HepG2 (cell line): Measurements from ENCODE around the gene FAM131C.

ENCODE experiments used
- CTCF ChIP-seq: sonication (generic); formaldehyde crosslinking; IDR thresholded peaks from 2 replicates; pipeline ENCODE4 v1.5.0; 2020; ENCODE audit warnings: mild to moderate bottlenecking, missing genetic modification reagents, moderate library complexity
- HMG20B ChIP-seq: conservative IDR thresholded peaks from 2 replicates; pipeline ENCODE4 v1.6.1; 2016; ENCODE audit warnings: missing genetic modification reagents, missing compliant biosample characterization
- RARA ChIP-seq: IDR thresholded peaks from 2 replicates; pipeline ENCODE4 v1.6.1; 2016; ENCODE audit warnings: missing genetic modification reagents, missing compliant biosample characterization
- ZBTB26 ChIP-seq: IDR thresholded peaks from 2 replicates; pipeline ENCODE4 v1.6.1; 2016; ENCODE audit warnings: missing compliant biosample characterization, missing genetic modification reagents, borderline replicate concordance
- ZFP36L2 ChIP-seq: sonication (generic); formaldehyde crosslinking; IDR thresholded peaks from 2 replicates; pipeline ENCODE4 v1.4.0; 2020; ENCODE audit warnings: missing genetic modification reagents
- ZFP41 ChIP-seq: sonication (generic); formaldehyde crosslinking; IDR thresholded peaks from 2 replicates; pipeline ENCODE4 v1.4.0; 2020; ENCODE audit warnings: mild to moderate bottlenecking, missing genetic modification reagents, borderline replicate concordance

- TF ChIP-seq ZBTB26 (CRISPR knock-in tag) (no peak), ZFP41 (no peak), HMG20B (no peak), CTCF (no peak), RARA (CRISPR knock-in tag) (no peak), ZFP36L2 (CRISPR knock-in tag) (no peak)
These were observed 44.2 kb downstream of the FAM131C start for GRCh38 chr1:16029288-16029687.
